ENCODE data around the gene CDS1. TPM values are rescaled to one million over a fixed set of nuclear protein-coding genes. Genes with fewer than 3 reads are reported as not detected.

CDS1 gene
- total and polyA plus RNA-seq, 10 of the 15 experiments (the other 5 are each of a cell fraction or from before 2014, with no cell fraction given): 0.03 TPM; not detected in 8

DNA sequence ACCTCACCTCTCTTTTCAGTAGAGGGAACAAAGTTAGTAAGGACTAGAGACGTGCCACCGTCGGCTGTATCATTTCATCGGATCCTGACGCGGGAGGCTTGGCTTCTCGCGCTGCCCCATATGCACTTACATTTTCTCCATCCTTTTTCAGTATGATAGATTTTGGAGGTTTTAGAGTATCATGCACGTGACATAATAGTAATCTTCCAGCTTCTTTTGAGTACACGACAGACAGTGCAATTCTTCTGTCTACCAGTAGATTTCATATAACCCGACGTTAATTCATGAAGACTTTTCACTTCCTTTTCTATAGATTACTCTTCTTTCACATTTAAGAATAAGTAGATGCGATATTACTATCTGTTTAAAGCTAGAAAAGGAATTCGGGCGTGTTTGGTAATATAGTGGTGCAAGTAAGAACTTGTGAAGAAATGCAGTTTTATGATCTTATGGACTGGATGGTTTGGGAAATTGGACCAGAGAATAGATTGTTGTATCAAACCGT, 1.0 kb downstream of the CDS1 start (continued):
- TF ChIP-seq, protein P1, sequence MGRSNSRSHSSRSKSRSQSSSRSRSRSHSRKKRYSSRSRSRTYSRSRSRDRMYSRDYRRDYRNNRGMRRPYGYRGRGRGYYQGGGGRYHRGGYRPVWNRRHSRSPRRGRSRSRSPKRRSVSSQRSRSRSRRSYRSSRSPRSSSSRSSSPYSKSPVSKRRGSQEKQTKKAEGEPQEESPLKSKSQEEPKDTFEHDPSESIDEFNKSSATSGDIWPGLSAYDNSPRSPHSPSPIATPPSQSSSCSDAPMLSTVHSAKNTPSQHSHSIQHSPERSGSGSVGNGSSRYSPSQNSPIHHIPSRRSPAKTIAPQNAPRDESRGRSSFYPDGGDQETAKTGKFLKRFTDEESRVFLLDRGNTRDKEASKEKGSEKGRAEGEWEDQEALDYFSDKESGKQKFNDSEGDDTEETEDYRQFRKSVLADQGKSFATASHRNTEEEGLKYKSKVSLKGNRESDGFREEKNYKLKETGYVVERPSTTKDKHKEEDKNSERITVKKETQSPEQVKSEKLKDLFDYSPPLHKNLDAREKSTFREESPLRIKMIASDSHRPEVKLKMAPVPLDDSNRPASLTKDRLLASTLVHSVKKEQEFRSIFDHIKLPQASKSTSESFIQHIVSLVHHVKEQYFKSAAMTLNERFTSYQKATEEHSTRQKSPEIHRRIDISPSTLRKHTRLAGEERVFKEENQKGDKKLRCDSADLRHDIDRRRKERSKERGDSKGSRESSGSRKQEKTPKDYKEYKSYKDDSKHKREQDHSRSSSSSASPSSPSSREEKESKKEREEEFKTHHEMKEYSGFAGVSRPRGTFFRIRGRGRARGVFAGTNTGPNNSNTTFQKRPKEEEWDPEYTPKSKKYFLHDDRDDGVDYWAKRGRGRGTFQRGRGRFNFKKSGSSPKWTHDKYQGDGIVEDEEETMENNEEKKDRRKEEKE (IDR thresholded peaks at IDR 0.05): no peak
- no peak for TF ChIP-seq RBBP5 (conservative IDR thresholded peaks at IDR 0.05)
- TF ChIP-seq, protein P2, sequence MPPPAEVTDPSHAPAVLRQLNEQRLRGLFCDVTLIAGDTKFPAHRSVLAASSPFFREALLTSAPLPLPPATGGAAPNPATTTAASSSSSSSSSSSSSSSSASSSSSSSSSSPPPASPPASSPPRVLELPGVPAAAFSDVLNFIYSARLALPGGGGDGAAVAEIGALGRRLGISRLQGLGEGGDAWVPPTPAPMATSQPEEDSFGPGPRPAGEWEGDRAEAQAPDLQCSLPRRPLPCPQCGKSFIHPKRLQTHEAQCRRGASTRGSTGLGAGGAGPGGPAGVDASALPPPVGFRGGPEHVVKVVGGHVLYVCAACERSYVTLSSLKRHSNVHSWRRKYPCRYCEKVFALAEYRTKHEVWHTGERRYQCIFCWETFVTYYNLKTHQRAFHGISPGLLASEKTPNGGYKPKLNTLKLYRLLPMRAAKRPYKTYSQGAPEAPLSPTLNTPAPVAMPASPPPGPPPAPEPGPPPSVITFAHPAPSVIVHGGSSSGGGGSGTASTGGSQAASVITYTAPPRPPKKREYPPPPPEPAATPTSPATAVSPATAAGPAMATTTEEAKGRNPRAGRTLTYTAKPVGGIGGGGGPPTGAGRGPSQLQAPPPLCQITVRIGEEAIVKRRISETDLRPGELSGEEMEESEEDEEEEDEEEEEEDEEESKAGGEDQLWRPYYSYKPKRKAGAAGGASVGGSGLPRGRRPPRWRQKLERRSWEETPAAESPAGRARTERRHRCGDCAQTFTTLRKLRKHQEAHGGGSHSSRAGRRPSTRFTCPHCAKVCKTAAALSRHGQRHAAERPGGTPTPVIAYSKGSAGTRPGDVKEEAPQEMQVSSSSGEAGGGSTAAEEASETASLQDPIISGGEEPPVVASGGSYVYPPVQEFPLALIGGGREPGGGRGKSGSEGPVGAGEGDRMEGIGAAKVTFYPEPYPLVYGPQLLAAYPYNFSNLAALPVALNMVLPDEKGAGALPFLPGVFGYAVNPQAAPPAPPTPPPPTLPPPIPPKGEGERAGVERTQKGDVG (CRISPR knock-in tag; IDR thresholded peaks at IDR 0.05): no peak
- no peak for TF ChIP-seq NFYB (IDR thresholded peaks at IDR 0.05; ENCODE audit: insufficient read depth, low read depth, low read length)
- no peak for TF ChIP-seq TCF3 (IDR thresholded peaks at IDR 0.05; ENCODE audit: borderline replicate concordance, insufficient read depth, low read depth, low read length)
- TF ChIP-seq RELA (IDR thresholded peaks at IDR 0.05; ENCODE audit: borderline replicate concordance, partially characterized antibody): no peak
- no peak for TF ChIP-seq RCOR1 (conservative IDR thresholded peaks at IDR 0.05; ENCODE audit: low read depth, low read length)
- TF ChIP-seq, protein P3, sequence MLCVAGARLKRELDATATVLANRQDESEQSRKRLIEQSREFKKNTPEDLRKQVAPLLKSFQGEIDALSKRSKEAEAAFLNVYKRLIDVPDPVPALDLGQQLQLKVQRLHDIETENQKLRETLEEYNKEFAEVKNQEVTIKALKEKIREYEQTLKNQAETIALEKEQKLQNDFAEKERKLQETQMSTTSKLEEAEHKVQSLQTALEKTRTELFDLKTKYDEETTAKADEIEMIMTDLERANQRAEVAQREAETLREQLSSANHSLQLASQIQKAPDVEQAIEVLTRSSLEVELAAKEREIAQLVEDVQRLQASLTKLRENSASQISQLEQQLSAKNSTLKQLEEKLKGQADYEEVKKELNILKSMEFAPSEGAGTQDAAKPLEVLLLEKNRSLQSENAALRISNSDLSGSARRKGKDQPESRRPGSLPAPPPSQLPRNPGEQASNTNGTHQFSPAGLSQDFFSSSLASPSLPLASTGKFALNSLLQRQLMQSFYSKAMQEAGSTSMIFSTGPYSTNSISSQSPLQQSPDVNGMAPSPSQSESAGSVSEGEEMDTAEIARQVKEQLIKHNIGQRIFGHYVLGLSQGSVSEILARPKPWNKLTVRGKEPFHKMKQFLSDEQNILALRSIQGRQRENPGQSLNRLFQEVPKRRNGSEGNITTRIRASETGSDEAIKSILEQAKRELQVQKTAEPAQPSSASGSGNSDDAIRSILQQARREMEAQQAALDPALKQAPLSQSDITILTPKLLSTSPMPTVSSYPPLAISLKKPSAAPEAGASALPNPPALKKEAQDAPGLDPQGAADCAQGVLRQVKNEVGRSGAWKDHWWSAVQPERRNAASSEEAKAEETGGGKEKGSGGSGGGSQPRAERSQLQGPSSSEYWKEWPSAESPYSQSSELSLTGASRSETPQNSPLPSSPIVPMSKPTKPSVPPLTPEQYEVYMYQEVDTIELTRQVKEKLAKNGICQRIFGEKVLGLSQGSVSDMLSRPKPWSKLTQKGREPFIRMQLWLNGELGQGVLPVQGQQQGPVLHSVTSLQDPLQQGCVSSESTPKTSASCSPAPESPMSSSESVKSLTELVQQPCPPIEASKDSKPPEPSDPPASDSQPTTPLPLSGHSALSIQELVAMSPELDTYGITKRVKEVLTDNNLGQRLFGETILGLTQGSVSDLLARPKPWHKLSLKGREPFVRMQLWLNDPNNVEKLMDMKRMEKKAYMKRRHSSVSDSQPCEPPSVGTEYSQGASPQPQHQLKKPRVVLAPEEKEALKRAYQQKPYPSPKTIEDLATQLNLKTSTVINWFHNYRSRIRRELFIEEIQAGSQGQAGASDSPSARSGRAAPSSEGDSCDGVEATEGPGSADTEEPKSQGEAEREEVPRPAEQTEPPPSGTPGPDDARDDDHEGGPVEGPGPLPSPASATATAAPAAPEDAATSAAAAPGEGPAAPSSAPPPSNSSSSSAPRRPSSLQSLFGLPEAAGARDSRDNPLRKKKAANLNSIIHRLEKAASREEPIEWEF (IDR thresholded peaks at IDR 0.05; ENCODE audit: insufficient replicate concordance, low read depth, low read length): no peak
